Measurements from ENCODE around the gene HDAC9.

Gene HDAC9

GRCh38 chr7:18858232-18858631, 362.7 kb downstream of the HDAC9 start:
- FAIRE-seq, result no peak

- FAIRE-seq, result no peak
Observed at GRCh38 chr7:18859318-18859717, 363.8 kb downstream of the HDAC9 start.

GRCh38 chr7:18860221-18860620, 364.7 kb downstream of the HDAC9 start:
- FAIRE-seq, result no peak

GRCh38 chr7:18861514-18862118, 366.1 kb downstream of the HDAC9 start:
- no peak for FAIRE-seq

- FAIRE-seq, result peak; percentile 60
Observed at GRCh38 chr7:18864967-18865366, 369.4 kb downstream of the HDAC9 start.

- peak; percentile 92 for FAIRE-seq
Observed at GRCh38 chr7:18866359-18867036, 370.9 kb downstream of the HDAC9 start.

- FAIRE-seq, result no peak
Observed at GRCh38 chr7:18872344-18872743, 376.8 kb downstream of the HDAC9 start.

- FAIRE-seq, result no peak
Observed at GRCh38 chr7:18873734-18874336, 378.3 kb downstream of the HDAC9 start.

GRCh38 chr7:18874880-18875279, 379.3 kb downstream of the HDAC9 start:
- FAIRE-seq, result no peak

- no peak for FAIRE-seq
Observed at GRCh38 chr7:18877874-18878273, 382.3 kb downstream of the HDAC9 start.

GRCh38 chr7:18886832-18887231, 391.3 kb downstream of the HDAC9 start:
- no peak for FAIRE-seq

GRCh38 chr7:18889436-18889835, 393.9 kb downstream of the HDAC9 start:
- FAIRE-seq, result no peak

- FAIRE-seq, result no peak
Observed at GRCh38 chr7:18890134-18890533, 394.6 kb downstream of the HDAC9 start.

GRCh38 chr7:18890885-18891621, 395.5 kb downstream of the HDAC9 start:
- no peak for FAIRE-seq

GRCh38 chr7:18893156-18893555, 397.6 kb downstream of the HDAC9 start:
- no peak for FAIRE-seq

- no peak for FAIRE-seq
Observed at GRCh38 chr7:18894155-18894554, 398.6 kb downstream of the HDAC9 start.

GRCh38 chr7:18895456-18895855, 399.9 kb downstream of the HDAC9 start:
- FAIRE-seq, result no peak

- FAIRE-seq, result no peak
Observed at GRCh38 chr7:18896343-18896975, 400.9 kb downstream of the HDAC9 start.

- no peak for FAIRE-seq
Observed at GRCh38 chr7:18900236-18900635, 404.7 kb downstream of the HDAC9 start.

- no peak for FAIRE-seq
Observed at GRCh38 chr7:18900803-18901202, 405.3 kb downstream of the HDAC9 start.

- no peak for FAIRE-seq
Observed at GRCh38 chr7:18901351-18901750, 405.8 kb downstream of the HDAC9 start.

- no peak for FAIRE-seq
Observed at GRCh38 chr7:18901982-18902421, 406.5 kb downstream of the HDAC9 start.

- no peak for FAIRE-seq
Observed at GRCh38 chr7:18902892-18903291, 407.3 kb downstream of the HDAC9 start.
